Breast epithelium (tissue), 4 donors: ENCODE measurements around the gene C5AR2. TPM values are rescaled to one million over a fixed set of nuclear protein-coding genes. Genes with fewer than 3 reads are reported as not detected.
"Not testable (repeated sequence)": the region's sequence is repeated elsewhere in the genome, so short reads cannot be mapped to it uniquely, and the experiment has no call there.

Experiments
- DNase-seq, 2 donors: peaks; one replicate each; pipeline ENCODE4 v3.0.0-alpha.2; 2019; ENCODE audit warnings: low spot score in 2 of 2
- H3K27ac ChIP-seq, 2 donors: fragments of 200-600 bp; sonication (generic) in 1 of 2; one replicate each; pipeline ENCODE4 v1.5.1; 2016 to 2019; ENCODE audit warnings: mild to moderate bottlenecking in 1 of 2
- H3K27me3 ChIP-seq, 2 donors: fragments of 200-600 bp; sonication (generic) in 1 of 2; one replicate each; pipeline versions ENCODE4 v1.5.1 to v1.6.0; 2017 to 2019; ENCODE audit warnings: control low read depth in 1 of 2, mild to moderate bottlenecking in 1 of 2
- H3K36me3 ChIP-seq: fragments of 200-600 bp; one replicate; pipeline ENCODE4 v1.5.1; 2019
- H3K4me1 ChIP-seq, 2 donors: fragments of 200-600 bp; sonication (generic); one replicate each; pipeline ENCODE4 v1.5.1; 2016 to 2019; ENCODE audit warnings: control low read depth in 1 of 2
- H3K4me3 ChIP-seq, 3 donors: fragments of 200-600 bp; sonication (generic); 1 replicate in 2 of 3; 2 replicates in 1 of 3; pipeline ENCODE4 v1.5.1; 2016 to 2019; ENCODE audit warnings: mild to moderate bottlenecking in 3 of 3, moderate library complexity in 2 of 3
- H3K9me3 ChIP-seq, 2 donors: fragments of 200-600 bp; sonication (generic) in 1 of 2; one replicate each; pipeline ENCODE4 v1.5.1; 2016 to 2019; ENCODE audit warnings: control low read depth in 1 of 2
- CTCF ChIP-seq, 3 donors: fragments of 450-650 bp; IDR thresholded peaks; one replicate each; pipeline ENCODE4 v1.5.1; 2016 to 2017; ENCODE audit warnings: antibody characterized with exemption in 3 of 3, mild to moderate bottlenecking in 3 of 3, moderate library complexity in 3 of 3
- POLR2A ChIP-seq: fragments of 450-650 bp; IDR thresholded peaks from one replicate; pipeline ENCODE4 v1.6.1; 2016; ENCODE audit warnings: antibody characterized with exemption, mild to moderate bottlenecking, moderate library complexity
- POLR2AphosphoS5 ChIP-seq, 3 donors: sonication (generic); formaldehyde crosslinking; IDR thresholded peaks; one replicate each; pipeline ENCODE4 v1.6.1; 2017; ENCODE audit warnings: antibody characterized with exemption in 3 of 3
- intact Hi-C: fragments of 100-400 bp; cut with DNase I; formaldehyde crosslinking; loops from one replicate; pipeline ENCODE4 v1.15.1; 2023; ENCODE audit warnings: low total_unique reads
- total RNA-seq, 3 donors: library from RNA; depleted of rRNA; stranded (reverse); fragments of >200 nt; gene quantifications; one replicate each; pipeline ENCODE4 v1.1.0, GENCODE V29; 2016

The C5AR2 gene
- total RNA-seq, 3 donors from 2014 or later: 2.9 to 8.8 (median 6.6) TPM

- Histone ChIP-seq H3K27ac (no peak overlapping the region), H3K4me3 (peak overlapping the region in 1 of 3 donors; percentile 22)
Observed at GRCh38 chr19:47323409-47323808, 8.6 kb upstream of the C5AR2 start.

GRCh38 chr19:47323872-47324271 lies 8.1 kb upstream of the C5AR2 start:
- H3K9me3 ChIP-seq: no peaks in the 10 kb centered on the region
- DNase-seq: no peak
- peaks cover 0 to 6% of the 10 kb centered on the region in 2 donors for H3K27me3 ChIP-seq
- intact Hi-C loops: no loop called here
- H3K27ac ChIP-seq: no peak overlapping the region
- H3K36me3 ChIP-seq: no peaks in the 10 kb centered on the region
- no peak for TF ChIP-seq POLR2AphosphoS5 (IDR thresholded peaks at IDR 0.05)
- TF ChIP-seq POLR2A: no peak
- TF ChIP-seq CTCF (IDR thresholded peaks at IDR 0.05): no peak
- H3K4me3 ChIP-seq: peak overlapping the region in 1 of 3 donors; percentile 22
- H3K4me1 ChIP-seq: no peaks in the 10 kb centered on the region

More at GRCh38 chr19:47323409-47323808, 8.6 kb upstream of the C5AR2 start:
- Histone ChIP-seq H3K9me3 (no peaks in the 10 kb centered on the region), H3K27me3 (peaks cover 0 to 6% of the 10 kb centered on the region in 2 donors), H3K36me3 (no peaks in the 10 kb centered on the region), H3K4me1 (no peaks in the 10 kb centered on the region)
- intact Hi-C loops: no loop called here
- DNase-seq: no peak
- no peak for TF ChIP-seq POLR2AphosphoS5 (IDR thresholded peaks at IDR 0.05)
- TF ChIP-seq CTCF (IDR thresholded peaks at IDR 0.05): no peak
- TF ChIP-seq POLR2A: no peak

GRCh38 chr19:47324502-47324901 lies 7.5 kb upstream of the C5AR2 start:
- Histone ChIP-seq H3K27ac (no peak overlapping the region), H3K36me3 (no peaks in the 10 kb centered on the region), H3K4me1 (no peaks in the 10 kb centered on the region), H3K4me3 (no peak overlapping the region), H3K9me3 (no peaks in the 10 kb centered on the region), H3K27me3 (peaks cover 0 to 6% of the 10 kb centered on the region in 2 donors)
- no peak for TF ChIP-seq POLR2A
- no peak for TF ChIP-seq CTCF (IDR thresholded peaks at IDR 0.05)
- TF ChIP-seq POLR2AphosphoS5 (IDR thresholded peaks at IDR 0.05): no peak
- DNase-seq: peak in 1 of 2 donors; percentile 25
- intact Hi-C loops: no loop called here

- H3K27ac ChIP-seq: peak overlapping the region in 1 of 2 donors; percentile 58
- no peaks in the 10 kb centered on the region for H3K36me3 ChIP-seq
- H3K9me3 ChIP-seq: no peaks in the 10 kb centered on the region
- TF ChIP-seq CTCF (IDR thresholded peaks at IDR 0.05) (no peak), POLR2A (no peak), POLR2AphosphoS5 (IDR thresholded peaks at IDR 0.05) (no peak)
- H3K4me3 ChIP-seq: no peak overlapping the region
- H3K4me1 ChIP-seq: no peaks in the 10 kb centered on the region
- DNase-seq: no peak
- intact Hi-C loops: no loop called here
- no peaks in the 10 kb centered on the region for H3K27me3 ChIP-seq
Observed at GRCh38 chr19:47330466-47330869, 1.5 kb upstream of the C5AR2 start.

- H3K27me3 ChIP-seq: no peaks in the 10 kb centered on the region
- no peak for DNase-seq
- H3K27ac ChIP-seq: peak overlapping the region in 1 of 2 donors; percentile 76
- H3K4me1 ChIP-seq: no peaks in the 10 kb centered on the region
- intact Hi-C loops: no loop called here
- peak overlapping the region in 1 of 3 donors; percentile 52 for H3K4me3 ChIP-seq
- no peaks in the 10 kb centered on the region for H3K9me3 ChIP-seq
- no peaks in the 10 kb centered on the region for H3K36me3 ChIP-seq
- TF ChIP-seq POLR2A (no peak), CTCF (IDR thresholded peaks at IDR 0.05) (no peak), POLR2AphosphoS5 (IDR thresholded peaks at IDR 0.05) (no peak)
Observed at GRCh38 chr19:47331490-47331889, 485 bp upstream of the C5AR2 start.

- peak overlapping the region in 1 of 2 donors; percentile 61 for H3K27ac ChIP-seq
- peak; percentile 63 to 82 for DNase-seq
- H3K4me1 ChIP-seq, H3K36me3 ChIP-seq, H3K9me3 ChIP-seq, intact Hi-C loops, H3K27me3 ChIP-seq: not testable (repeated sequence)
- H3K4me3 ChIP-seq: peak overlapping the region in 2 of 3 donors; percentile 7
Observed at GRCh38 chr19:47336765-47337718, 5.1 kb downstream of the C5AR2 start.
